Sciatic nerve (tissue), 2 donors: ENCODE measurements around the gene OTX2. TPM values are rescaled to one million over a fixed set of nuclear protein-coding genes. Genes with fewer than 3 reads are reported as not detected.

Experiments
- ATAC-seq: fragments of 200-7000 bp; cut with Tn5 transposase; one replicate; pipeline ENCODE4 v1.9.1; 2020; ENCODE audit warnings: mild to moderate bottlenecking, moderate library complexity
- DNase-seq: peaks from one replicate; pipeline ENCODE4 v3.0.0-alpha.2; 2020; ENCODE audit warnings: low spot score
- intact Hi-C: fragments of 100-400 bp; cut with DNase I; formaldehyde crosslinking; loops from one replicate; pipeline ENCODE4 v1.14.2; 2022
- total RNA-seq: library from RNA; stranded (reverse); fragmentation: NEBNext Ultra II Directional; extraction: Animal tissue kit (Norgen Biotek cat#: 25700); gene quantifications from one replicate; pipeline ENCODE4 v1.2.1, GENCODE V29; 2021
- donor health status: DM: no; HTN: no; CAD: no.
- donor health status: DM: no; HTN: no; CAD: no.

OTX2 gene
- not detected for total RNA-seq

- ATAC-seq: no peak
- intact Hi-C loops: no loop called here
- no peak for DNase-seq
These were observed at the start of gene OTX2 for GRCh38 chr14:56810147-56810719. Gene OTX2 (minus strand): TSS chr14:56810479. CDS start chr14:56805456, 5,023 bp downstream.

DNA sequence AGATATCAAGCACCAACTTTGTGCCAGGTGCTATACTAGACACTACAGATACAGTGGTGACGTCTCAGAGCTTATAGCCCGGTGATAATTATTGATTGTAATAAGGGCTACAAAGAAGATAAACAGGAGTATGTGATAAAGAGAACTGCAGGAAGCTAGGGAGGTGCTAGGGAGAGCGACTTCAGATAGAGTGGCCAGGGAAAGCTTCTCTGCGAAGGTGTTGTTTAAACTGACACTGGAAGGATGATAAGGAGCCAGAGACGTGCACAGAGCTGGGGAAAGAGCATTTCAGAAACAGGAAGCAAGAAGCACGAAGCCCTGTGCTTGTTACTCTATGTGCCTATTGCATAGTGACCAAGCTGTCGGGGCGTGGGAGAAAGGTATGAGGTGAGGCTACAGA lies 48.1 kb upstream of the OTX2 start:
- ATAC-seq: no peak
- intact Hi-C loops: no loop called here
- no peak for DNase-seq

- intact Hi-C loops: no loop called here
- ATAC-seq: no peak
- no peak for DNase-seq
These were observed 46.9 kb upstream of the OTX2 start for GRCh38 chr14:56857216-56857615.

DNA sequence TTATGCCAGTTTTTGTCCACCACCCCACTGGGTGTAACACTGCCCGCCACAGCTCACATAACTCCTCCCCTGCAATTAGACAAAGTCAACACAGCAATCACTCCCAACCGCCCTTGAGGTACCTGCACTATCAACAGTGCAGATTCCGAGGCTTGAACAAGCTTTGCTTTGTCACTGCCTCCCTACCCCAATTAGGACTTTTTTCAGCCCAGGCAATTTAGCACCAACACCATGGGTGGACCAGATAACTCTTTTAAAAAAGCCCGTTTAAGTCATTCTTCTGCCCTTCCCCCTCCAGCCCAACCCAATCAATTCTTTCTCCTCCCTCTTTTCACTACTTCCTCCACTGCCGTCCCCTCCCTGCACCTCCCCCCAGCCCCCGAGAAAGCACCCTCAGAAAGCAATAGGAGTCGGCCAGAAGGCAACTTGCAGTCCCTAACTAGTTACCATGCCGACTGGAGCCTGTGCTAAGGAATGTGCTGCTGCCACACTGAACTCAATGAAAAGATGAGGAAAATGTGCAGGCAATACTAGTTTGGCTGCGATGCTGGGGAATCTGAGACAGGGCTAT lies 45.7 kb upstream of the OTX2 start:
- intact Hi-C loops: no loop called here
- no peak for ATAC-seq
- DNase-seq: no peak

DNA sequence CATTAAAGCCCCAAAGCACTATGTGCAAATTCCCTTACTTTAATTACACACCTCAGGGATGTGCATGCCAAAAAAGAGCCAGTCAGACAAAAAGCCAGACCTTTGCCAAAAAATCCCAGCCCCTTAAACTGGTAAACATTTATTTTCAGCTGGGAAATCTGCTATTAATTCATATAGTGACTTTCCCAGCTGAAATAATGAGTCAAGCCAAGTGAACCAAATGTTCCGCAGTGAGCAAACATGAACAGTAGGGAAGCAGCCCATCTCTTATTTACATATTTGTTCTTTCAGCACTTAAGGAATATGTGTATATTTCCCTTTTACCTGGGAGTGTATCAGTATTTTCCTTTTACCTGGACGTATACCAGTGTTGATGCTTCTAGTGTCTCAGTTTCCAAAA lies 44.0 kb upstream of the OTX2 start:
- ATAC-seq (no peak), DNase-seq (no peak)
- intact Hi-C loops: no loop called here

GRCh38 chr14:56846970-56847930 lies 37.0 kb upstream of the OTX2 start:
- no peak for DNase-seq
- ATAC-seq: no peak
- intact Hi-C loops: no loop called here

DNA sequence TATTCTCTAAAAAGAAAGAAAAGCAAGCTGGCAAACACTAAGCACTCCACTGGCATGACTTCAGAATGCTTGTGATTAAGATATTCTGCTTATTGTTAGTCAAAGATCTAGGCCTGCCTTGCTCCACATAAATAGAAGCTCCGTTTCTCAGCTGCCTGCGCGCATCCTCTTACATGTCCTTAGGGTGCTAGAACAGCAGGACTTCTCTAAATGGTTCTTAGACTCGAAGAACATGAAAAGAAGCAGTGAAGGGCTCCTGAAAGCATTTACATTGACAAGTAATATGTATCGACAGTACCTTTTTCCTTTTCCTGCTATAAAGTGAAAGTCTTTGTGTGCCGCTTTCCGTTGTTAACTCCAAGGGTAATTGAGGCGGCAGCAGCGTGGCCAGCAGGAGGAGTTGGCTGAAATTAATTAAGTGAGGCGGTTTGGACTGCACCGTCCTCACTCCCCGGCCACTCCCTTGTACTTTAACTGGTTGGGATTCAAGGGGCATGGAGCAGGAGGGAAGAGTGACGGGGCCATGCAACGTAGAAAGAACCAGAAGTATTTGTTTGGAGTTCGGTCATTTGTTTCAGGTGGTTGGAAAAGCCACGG lies 34.2 kb upstream of the OTX2 start:
- ATAC-seq (no peak), DNase-seq (no peak)
- intact Hi-C loops: no loop called here

GRCh38 chr14:56841611-56842010 lies 31.3 kb upstream of the OTX2 start:
- no peak for DNase-seq
- intact Hi-C loops: no loop called here
- no peak for ATAC-seq

DNA sequence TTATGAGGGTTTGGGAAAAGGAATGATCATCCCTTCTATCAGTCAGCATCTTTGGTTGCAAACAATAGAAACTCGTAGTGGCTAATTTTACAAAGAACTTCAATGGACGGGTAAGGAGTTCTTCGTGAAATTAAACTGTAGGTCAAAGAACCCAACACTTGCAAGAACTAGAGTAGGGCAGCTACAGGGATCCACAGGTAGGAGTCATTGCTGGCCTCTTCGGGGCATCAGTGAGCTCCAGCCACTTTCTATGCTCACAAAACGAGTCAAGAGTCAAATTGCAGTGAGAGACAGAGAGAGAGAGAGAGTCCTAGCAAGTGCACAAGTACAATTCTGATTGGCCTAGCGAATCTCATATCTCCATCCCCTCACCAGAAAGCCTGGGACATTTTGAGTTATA lies 29.9 kb upstream of the OTX2 start:
- intact Hi-C loops: no loop called here
- ATAC-seq (no peak), DNase-seq (no peak)

DNA sequence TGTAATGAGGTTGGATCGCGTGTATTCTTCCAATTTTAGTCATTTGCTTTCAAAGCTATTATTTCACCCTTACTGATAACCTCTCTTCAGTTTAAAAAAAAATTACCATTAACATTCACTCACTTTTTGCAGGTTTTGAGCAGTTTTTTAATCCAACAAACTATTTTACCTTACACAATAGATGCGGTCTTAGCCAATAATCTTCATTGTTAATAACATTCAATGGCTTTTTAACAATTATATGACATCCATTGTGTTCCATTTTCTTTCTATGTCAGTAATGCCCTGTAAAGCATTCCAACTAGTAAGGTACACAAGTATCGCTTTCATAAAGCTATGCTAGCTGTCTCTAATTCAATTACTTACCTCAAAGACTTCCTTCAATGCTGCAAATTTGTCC lies 18.9 kb upstream of the OTX2 start:
- intact Hi-C loops: no loop called here
- no peak for DNase-seq
- ATAC-seq: no peak

DNA sequence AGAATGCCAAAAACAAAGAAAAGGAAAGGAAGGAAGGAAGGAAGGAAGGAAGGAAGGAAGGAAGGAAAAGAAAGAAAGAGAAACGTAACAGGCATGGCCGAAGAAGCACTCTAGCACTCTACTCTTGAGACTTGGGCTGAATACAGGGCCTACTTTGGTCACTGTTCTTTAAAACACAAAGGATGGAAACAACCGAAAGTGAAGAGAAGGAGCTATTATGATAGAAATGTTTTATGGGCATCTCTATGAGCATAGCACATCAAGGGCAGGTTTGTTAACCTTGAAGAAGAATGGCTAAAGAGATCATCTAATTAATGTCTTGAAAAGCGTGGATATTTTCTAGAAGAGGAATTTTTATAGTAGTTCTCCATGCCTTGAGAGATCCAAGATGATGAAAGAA lies 15.9 kb upstream of the OTX2 start:
- ATAC-seq (no peak), DNase-seq (no peak)
- intact Hi-C loops: no loop called here

DNA sequence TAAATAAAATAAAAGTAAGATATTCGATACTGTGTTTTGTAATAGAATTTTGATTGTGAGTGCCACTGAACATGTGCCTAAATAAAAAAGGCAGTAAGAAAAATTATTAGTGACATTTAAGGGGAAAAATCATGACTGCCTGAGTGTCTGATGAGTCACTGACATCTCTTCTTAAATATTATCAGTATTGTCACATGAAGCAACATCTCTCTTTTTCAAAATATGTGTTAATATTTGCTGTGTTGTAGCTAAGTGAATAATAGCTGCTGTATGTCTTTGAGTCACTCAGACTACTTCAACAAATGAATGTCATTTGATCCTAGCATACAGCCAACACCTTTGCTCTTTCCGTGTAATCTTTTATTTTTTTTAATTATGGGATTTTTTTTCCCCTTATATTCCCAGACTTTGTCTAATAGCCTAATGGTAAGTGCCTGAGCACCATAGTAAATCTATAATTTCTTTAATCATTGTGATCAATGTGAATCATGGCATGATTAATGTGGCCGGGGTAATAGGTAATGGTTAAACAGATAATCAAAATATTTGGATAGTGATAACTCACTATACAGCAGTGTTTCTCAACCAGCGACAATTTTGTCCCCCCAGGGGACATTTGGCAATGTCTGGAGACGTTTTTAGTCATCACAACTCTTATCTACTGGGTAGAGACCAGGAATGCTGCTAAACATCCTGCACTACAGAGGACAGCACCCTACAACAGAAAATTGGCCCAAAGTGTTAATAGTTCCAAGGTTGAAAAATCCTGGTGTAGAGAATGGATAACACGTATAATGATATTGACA lies 11.7 kb upstream of the OTX2 start:
- intact Hi-C loops: no loop called here
- DNase-seq (no peak), ATAC-seq (no peak)

- ATAC-seq (no peak), DNase-seq (no peak)
- intact Hi-C loops: no loop called here
These were observed 10.9 kb upstream of the OTX2 start for GRCh38 chr14:56821177-56821576.

DNA sequence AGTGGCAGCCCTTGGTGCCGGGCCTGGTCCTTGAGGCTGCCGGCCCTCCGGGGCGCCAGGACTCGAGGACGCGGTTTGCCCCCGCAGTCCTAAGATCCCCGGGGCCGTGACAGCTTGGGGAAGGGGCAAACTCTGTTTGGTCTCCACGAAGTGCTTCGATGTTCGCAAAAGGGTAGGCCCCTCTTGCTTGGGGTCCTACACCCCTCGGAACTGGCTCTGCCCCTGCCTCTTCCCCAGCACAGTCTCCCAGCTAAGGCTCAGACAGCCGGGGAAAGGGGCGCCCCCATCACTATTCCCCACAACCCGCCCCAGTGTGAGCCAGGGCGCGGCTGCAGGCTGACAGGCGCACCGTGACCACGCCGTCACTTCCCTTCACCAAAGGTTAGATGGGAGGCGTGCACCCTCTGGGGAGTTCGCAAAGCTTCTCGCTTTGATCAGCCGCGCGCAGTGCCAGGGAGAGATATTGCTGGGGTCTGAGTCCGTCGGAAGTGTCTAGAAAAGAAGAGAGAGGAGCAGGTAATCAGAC lies 7.2 kb upstream of the OTX2 start:
- ATAC-seq: no peak
- no peak for DNase-seq
- intact Hi-C loops: no loop called here

GRCh38 chr14:56816574-56817391 lies 6.5 kb upstream of the OTX2 start:
- DNase-seq (no peak), ATAC-seq (no peak)
- intact Hi-C loops: no loop called here

GRCh38 chr14:56815745-56816144 lies 5.5 kb upstream of the OTX2 start:
- DNase-seq: no peak
- intact Hi-C loops: no loop called here
- no peak for ATAC-seq

- intact Hi-C loops: no loop called here
- no peak for DNase-seq
- no peak for ATAC-seq
These were observed 4.9 kb upstream of the OTX2 start for GRCh38 chr14:56814969-56815700.
